GM13976 (cell line): ENCODE results near the gene LGALS7B.

Experiments
- DNase-seq: peaks from one replicate; pipeline ENCODE4 v3.0.0; 2012; ENCODE audit warnings: low spot score
- in situ Hi-C: fragments of 300-500 bp; cut with MboI; formaldehyde crosslinking; loops from one replicate; pipeline ENCODE4 v1.12.0; 2022; ENCODE audit warnings: low sequenced_read_pairs, mixed read lengths, inconsistent platforms; ENCODE audit not compliant: unreplicated experiment
- TF ChIP-seq, protein P1 (sequence below): IDR thresholded peaks from 2 replicates; pipeline ENCODE4 v1.5.1; 2012; ENCODE audit warnings: borderline replicate concordance, mild to moderate bottlenecking; ENCODE audit not compliant: insufficient read depth; ENCODE audit errors: extremely low read depth, missing control alignments, control extremely low read depth

Gene LGALS7B

DNA sequence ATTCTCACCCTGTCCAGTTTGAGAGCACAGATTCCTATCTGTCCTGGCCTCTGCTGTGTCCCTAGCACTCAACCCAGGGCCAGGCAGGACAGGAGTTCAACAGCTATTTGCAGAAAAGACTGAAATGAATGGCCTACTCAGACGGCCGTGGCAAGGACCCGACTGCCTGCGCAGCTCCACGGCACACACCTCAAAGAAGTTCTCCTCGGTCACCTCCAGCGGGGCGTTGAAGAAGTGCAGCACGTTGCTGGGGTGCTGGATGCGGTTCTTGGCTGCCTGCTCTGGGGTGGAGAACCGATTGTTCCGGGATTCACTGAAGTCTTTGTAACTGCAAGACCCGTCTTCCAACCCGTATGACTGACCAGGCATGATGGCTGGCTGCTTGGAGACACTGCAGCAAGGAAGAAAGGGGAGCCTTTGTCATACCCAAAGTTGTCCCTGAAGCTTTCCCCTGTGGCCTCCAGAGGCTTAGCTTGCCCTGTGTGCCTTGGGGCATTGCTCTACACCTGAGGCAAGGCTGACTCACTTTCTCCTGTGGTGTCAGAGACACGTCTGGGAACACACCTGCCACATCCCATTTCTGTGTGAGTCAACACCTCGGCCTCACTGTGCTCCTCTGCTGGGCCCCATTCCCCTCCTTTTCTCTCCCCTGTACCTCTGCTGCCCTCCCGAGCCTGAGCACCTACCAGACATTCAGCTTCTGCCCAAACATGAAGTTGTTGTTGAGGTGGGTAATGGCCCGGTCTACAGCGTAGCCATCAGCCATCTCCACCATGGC, 49.4 kb downstream of the LGALS7B start:
- TF ChIP-seq, protein P1, sequence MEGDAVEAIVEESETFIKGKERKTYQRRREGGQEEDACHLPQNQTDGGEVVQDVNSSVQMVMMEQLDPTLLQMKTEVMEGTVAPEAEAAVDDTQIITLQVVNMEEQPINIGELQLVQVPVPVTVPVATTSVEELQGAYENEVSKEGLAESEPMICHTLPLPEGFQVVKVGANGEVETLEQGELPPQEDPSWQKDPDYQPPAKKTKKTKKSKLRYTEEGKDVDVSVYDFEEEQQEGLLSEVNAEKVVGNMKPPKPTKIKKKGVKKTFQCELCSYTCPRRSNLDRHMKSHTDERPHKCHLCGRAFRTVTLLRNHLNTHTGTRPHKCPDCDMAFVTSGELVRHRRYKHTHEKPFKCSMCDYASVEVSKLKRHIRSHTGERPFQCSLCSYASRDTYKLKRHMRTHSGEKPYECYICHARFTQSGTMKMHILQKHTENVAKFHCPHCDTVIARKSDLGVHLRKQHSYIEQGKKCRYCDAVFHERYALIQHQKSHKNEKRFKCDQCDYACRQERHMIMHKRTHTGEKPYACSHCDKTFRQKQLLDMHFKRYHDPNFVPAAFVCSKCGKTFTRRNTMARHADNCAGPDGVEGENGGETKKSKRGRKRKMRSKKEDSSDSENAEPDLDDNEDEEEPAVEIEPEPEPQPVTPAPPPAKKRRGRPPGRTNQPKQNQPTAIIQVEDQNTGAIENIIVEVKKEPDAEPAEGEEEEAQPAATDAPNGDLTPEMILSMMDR, result no peak
- no peak for DNase-seq
- in situ Hi-C loops, result no loop called here

GRCh38 chr19:38838986-38839761, 50.2 kb downstream of the LGALS7B start:
- DNase-seq, result no peak
- TF ChIP-seq, protein P1, result no peak
- in situ Hi-C loops, result no loop called here

GRCh38 chr19:38839816-38840582, 51.0 kb downstream of the LGALS7B start:
- TF ChIP-seq, protein P1, result no peak
- in situ Hi-C loops, result no loop called here
- DNase-seq, result no peak

DNA sequence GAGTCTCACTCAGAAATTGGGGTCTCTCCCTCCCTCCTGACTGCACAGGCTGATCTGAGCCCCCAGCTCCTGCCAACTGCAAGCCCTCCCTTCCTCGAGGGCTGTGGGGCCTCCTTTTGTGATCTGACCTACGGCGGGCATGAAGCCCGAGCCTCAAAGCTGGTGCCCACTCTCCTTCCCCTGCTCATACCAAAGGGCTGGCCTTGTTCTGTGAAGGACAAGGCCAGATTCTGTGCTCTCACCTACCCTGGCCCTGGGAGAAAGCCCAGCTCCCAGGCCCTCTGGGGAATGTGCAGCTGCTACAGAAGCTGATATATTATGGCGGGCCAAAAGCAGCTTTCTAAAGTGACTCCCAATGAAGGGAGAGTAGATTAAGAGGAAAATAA, 51.6 kb downstream of the LGALS7B start:
- TF ChIP-seq, protein P1, result no peak
- no peak for DNase-seq
- in situ Hi-C loops, result no loop called here
